IMR-90 (cell line): ENCODE data around the gene FGFRL1. TPM values are rescaled to one million over a fixed set of nuclear protein-coding genes. Genes with fewer than 3 reads are reported as not detected.

Source experiments
- ATAC-seq: fragments of 200-7000 bp; cut with Tn5 transposase; 2 replicates; pipeline ENCODE4 v1.9.1; 2020; ENCODE audit warnings: low read depth, mild to moderate bottlenecking, moderate library complexity
- BruUV-seq: library from RNA; stranded (reverse); fragments of 400-500 nt; replicated peaks from 2 replicates; lab custom pipeline; 2021; lab: Mats Ljungman, UMichigan
- CTCF ChIA-PET: fragments of 300-600 bp; formaldehyde crosslinking; extraction: SDS; loops from one replicate; lab custom pipeline; 2021; ENCODE audit warnings: antibody characterized with exemption; lab: Yijun Ruan, JAX
- POLR2A ChIA-PET: fragments of 300-600 bp; sonication (Branson Sonifier 250); formaldehyde crosslinking; loops from one replicate; lab custom pipeline; 2022; ENCODE audit warnings: antibody characterized with exemption; ENCODE audit not compliant: unreplicated experiment; lab: Charles Lee
- DNase-seq: peaks from one replicate; pipeline ENCODE4 v3.0.0; 2013
- H2AFZ ChIP-seq: replicated peaks from 2 replicates; pipeline ENCODE3; 2013; ENCODE audit warnings: low read length, mild to moderate bottlenecking; ENCODE audit not compliant: poor library complexity
- H2AK5ac ChIP-seq: 2 replicates; pipeline ENCODE4 v1.6.1; 2013; ENCODE audit warnings: low read depth, low read length, inconsistent platforms
- H2AK9ac ChIP-seq: replicated peaks from 2 replicates; pipeline ENCODE3; 2013; ENCODE audit warnings: mild to moderate bottlenecking, low read depth, low read length, moderate library complexity; ENCODE audit not compliant: poor library complexity
- H2BK120ac ChIP-seq: 2 replicates; pipeline ENCODE4 v1.6.1; 2013; ENCODE audit warnings: low read depth, low read length, inconsistent platforms
- H2BK15ac ChIP-seq: 3 replicates; pipeline ENCODE4 v1.6.1; 2013; ENCODE audit warnings: low read depth, low read length, inconsistent platforms
- H2BK20ac ChIP-seq: 2 replicates; pipeline ENCODE4 v1.6.1; 2013; ENCODE audit warnings: low read depth, mild to moderate bottlenecking, inconsistent platforms, low read length, moderate library complexity
- H2BK5ac ChIP-seq: 2 replicates; pipeline ENCODE4 v1.6.1; 2013; ENCODE audit warnings: mild to moderate bottlenecking, low read depth, low read length, inconsistent platforms; ENCODE audit not compliant: poor library complexity, severe bottlenecking
- H3K14ac ChIP-seq: replicated peaks from 2 replicates; pipeline ENCODE4 v1.6.1; 2013; ENCODE audit warnings: low read depth, low read length, inconsistent platforms
- H3K18ac ChIP-seq: 2 replicates; pipeline ENCODE4 v1.6.1; 2013; ENCODE audit warnings: low read depth, low read length, control low read depth
- H3K23ac ChIP-seq: 2 replicates; pipeline ENCODE4 v1.6.1; 2013; ENCODE audit warnings: low read depth, low read length, inconsistent platforms
- H3K27ac ChIP-seq: 2 replicates; pipeline ENCODE4 v1.5.1; 2013; ENCODE audit warnings: mild to moderate bottlenecking, control low read depth, low read length; ENCODE audit not compliant: insufficient read depth
- H3K27me3 ChIP-seq: 2 replicates; pipeline ENCODE4 v1.6.1; 2013; ENCODE audit warnings: low read length; ENCODE audit not compliant: control insufficient read depth, insufficient read depth
- H3K36me3 ChIP-seq: 2 replicates; pipeline ENCODE4 v1.6.1; 2013; ENCODE audit warnings: low read length, mixed read lengths; ENCODE audit not compliant: control insufficient read depth, insufficient read depth
- H3K4ac ChIP-seq: 2 replicates; pipeline ENCODE4 v1.6.1; 2013; ENCODE audit warnings: low read depth, low read length, inconsistent platforms
- H3K4me1 ChIP-seq: 2 replicates; pipeline ENCODE4 v1.6.1; 2013; ENCODE audit warnings: low read length, mixed read lengths; ENCODE audit not compliant: control insufficient read depth, insufficient read depth
- H3K4me2 ChIP-seq: 2 replicates; pipeline ENCODE4 v1.6.1; 2013; ENCODE audit warnings: low read depth, mild to moderate bottlenecking, control low read depth, low read length, moderate library complexity
- H3K4me3 ChIP-seq: 2 replicates; pipeline ENCODE4 v1.5.1; 2013; ENCODE audit warnings: low read depth, mild to moderate bottlenecking, control low read depth, low read length, moderate library complexity; ENCODE audit not compliant: insufficient read depth
- H3K56ac ChIP-seq: 2 replicates; pipeline ENCODE4 v1.6.1; 2013; ENCODE audit warnings: low read length, inconsistent platforms; ENCODE audit not compliant: insufficient read depth; ENCODE audit errors: extremely low read depth
- H3K79me1 ChIP-seq, 2 experiments: 2 replicates each; pipeline ENCODE4 v1.6.1; 2013; ENCODE audit warnings: low read length in 2 of 2, inconsistent platforms in 1 of 2, low read depth in 1 of 2
- H3K9ac ChIP-seq: 2 replicates; pipeline ENCODE4 v1.6.1; 2013; ENCODE audit warnings: low read depth, low read length, control low read depth
- H3K9me1 ChIP-seq: 2 replicates; pipeline ENCODE4 v1.6.1; 2013; ENCODE audit warnings: low read length, inconsistent platforms; ENCODE audit not compliant: insufficient read depth
- H3K9me3 ChIP-seq: 2 replicates; pipeline ENCODE4 v1.6.1; 2013; ENCODE audit warnings: low read length; ENCODE audit not compliant: control insufficient read depth, insufficient read depth
- H4K20me1 ChIP-seq: 2 replicates; pipeline ENCODE4 v1.6.1; 2013; ENCODE audit warnings: low read length, inconsistent platforms; ENCODE audit not compliant: insufficient read depth
- H4K5ac ChIP-seq: 2 replicates; pipeline ENCODE4 v1.6.1; 2013; ENCODE audit warnings: mild to moderate bottlenecking, low read depth, low read length, control low read depth
- H4K8ac ChIP-seq, 2 experiments: 2 replicates each; pipeline ENCODE4 v1.6.1; 2013; ENCODE audit warnings: low read depth in 2 of 2, low read length in 2 of 2, control low read depth in 1 of 2, inconsistent platforms in 1 of 2
- H4K91ac ChIP-seq: 2 replicates; pipeline ENCODE4 v1.6.1; 2013; ENCODE audit warnings: low read depth, low read length, inconsistent platforms; ENCODE audit not compliant: insufficient read depth
- BHLHE40 ChIP-seq: fragments of 150-350 bp; IDR thresholded peaks from 2 replicates; pipeline ENCODE4 v1.6.1; 2016; ENCODE audit warnings: mild to moderate bottlenecking, low read depth, low read length
- MAFK ChIP-seq: IDR thresholded peaks from 2 replicates; pipeline ENCODE4 v1.6.1; 2012; ENCODE audit warnings: low read depth, low read length, improper control_type of control experiment
- POLR2A ChIP-seq: IDR thresholded peaks from 2 replicates; pipeline ENCODE4 v1.6.1; 2012; ENCODE audit warnings: mild to moderate bottlenecking, low read depth, low read length
- RFX5 ChIP-seq: IDR thresholded peaks from 2 replicates; pipeline ENCODE4 v1.8.0; 2012; ENCODE audit warnings: low read depth, mild to moderate bottlenecking, low read length, moderate library complexity
- WGBS, 2 experiments: methylation state at CpG; one replicate each; pipeline versions ENCODE4 v1.1.5 to v1.1.7; 2013; ENCODE audit warnings: missing lambda C conversion rate in 2 of 2; ENCODE audit not compliant: insufficient read length in 1 of 2; ENCODE audit errors: extremely low coverage in 2 of 2; 5-methylcytosine and 5-hydroxymethylcytosine counted together
- dilution Hi-C: fragments of 300-500 bp; cut with HindIII; formaldehyde crosslinking; loops from one replicate; pipeline ENCODE4 v1.14.3; 2018; ENCODE audit warnings: low sequenced_read_pairs; ENCODE audit not compliant: unreplicated experiment
- in situ Hi-C: fragments of 300-500 bp; cut with MboI; formaldehyde crosslinking; loops from 3 replicates; pipeline ENCODE4 v1.14.3; 2019; ENCODE audit warnings: low sequenced_read_pairs, inconsistent platforms, mixed read lengths
- intact Hi-C: fragments of 100-400 bp; cut with micrococcal nuclease; formaldehyde crosslinking; loops from 2 replicates; pipeline ENCODE4 v1.10.0; 2022
- polyA plus RNA-seq, 3 experiments: library from polyadenylated mRNA; depleted of rRNA; stranded (reverse); fragments of >200 nt; gene quantifications; 2 replicates each; pipeline ENCODE4 v1.2.3, GENCODE V29; 2012; ENCODE audit warnings: low replicate concordance in 1 of 3
- total RNA-seq: library from RNA; depleted of rRNA; stranded (reverse); fragments of >200 nt; gene quantifications from 2 replicates; pipeline ENCODE4 v1.2.3, GENCODE V29; 2012
- TF ChIP-seq, protein P1 (sequence below): fragments of 150-350 bp; IDR thresholded peaks from 2 replicates; pipeline ENCODE4 v1.6.1; 2016; ENCODE audit warnings: low read depth, mild to moderate bottlenecking, low read length, moderate library complexity, borderline replicate concordance
- TF ChIP-seq, protein P2 (sequence below): conservative IDR thresholded peaks from 2 replicates; pipeline ENCODE4 v1.5.1; 2012; ENCODE audit warnings: mild to moderate bottlenecking, low read depth, low read length, improper control_type of control experiment

FGFRL1 gene
- total and polyA plus RNA-seq, 2 of the 4 experiments (the other 2 are of a cell fraction): 49.3 to 78.8 TPM

DNA sequence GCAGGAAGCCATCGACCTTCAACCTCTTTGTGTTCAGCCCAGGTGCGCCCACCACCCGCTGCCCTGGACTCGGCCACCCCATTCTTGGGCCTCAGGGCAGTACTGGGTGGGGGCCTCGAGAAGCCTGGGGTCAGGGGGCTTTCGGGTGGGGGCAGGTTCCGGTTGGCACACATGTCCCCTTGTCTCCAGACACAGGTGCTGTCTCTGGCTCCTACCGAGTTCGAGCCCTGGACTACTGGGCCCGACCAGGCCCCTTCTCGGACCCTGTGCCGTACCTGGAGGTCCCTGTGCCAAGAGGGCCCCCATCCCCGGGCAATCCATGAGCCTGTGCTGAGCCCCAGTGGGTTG lies 7.4 kb upstream of the FGFRL1 start:
- Histone ChIP-seq H3K79me1 (no peaks in the 10 kb centered on the region), H3K4me3 (no peak overlapping the region), H3K27ac (no peak overlapping the region), H4K8ac (no peak overlapping the region), H3K9ac (no peak overlapping the region), H2AK9ac (no peak overlapping the region), H2AK5ac (no peak overlapping the region), H3K4ac (no peak overlapping the region), H2BK20ac (no peak overlapping the region), H4K5ac (no peak overlapping the region), H3K56ac (no peak overlapping the region), H4K91ac (no peak overlapping the region), H3K9me3 (peaks cover 3% of the 10 kb centered on the region), H4K20me1 (no peaks in the 10 kb centered on the region; the same call in 1 of the 2 replicates), H3K14ac (no peak overlapping the region), H3K23ac (no peak overlapping the region), H2AFZ (no peak overlapping the region), H3K36me3 (no peaks in the 10 kb centered on the region), H3K9me1 (no peaks in the 10 kb centered on the region), H3K18ac (no peak overlapping the region), H3K4me2 (no peak overlapping the region), H3K27me3 (peaks cover 66% of the 10 kb centered on the region), H3K4me1 (peaks cover 6% of the 10 kb centered on the region; the same call in 1 of the 2 replicates), H2BK15ac (no peak overlapping the region), H2BK5ac (no peak overlapping the region), H2BK120ac (no peak overlapping the region)
- TF ChIP-seq, protein P1, sequence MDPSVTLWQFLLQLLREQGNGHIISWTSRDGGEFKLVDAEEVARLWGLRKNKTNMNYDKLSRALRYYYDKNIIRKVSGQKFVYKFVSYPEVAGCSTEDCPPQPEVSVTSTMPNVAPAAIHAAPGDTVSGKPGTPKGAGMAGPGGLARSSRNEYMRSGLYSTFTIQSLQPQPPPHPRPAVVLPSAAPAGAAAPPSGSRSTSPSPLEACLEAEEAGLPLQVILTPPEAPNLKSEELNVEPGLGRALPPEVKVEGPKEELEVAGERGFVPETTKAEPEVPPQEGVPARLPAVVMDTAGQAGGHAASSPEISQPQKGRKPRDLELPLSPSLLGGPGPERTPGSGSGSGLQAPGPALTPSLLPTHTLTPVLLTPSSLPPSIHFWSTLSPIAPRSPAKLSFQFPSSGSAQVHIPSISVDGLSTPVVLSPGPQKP: no peak
- TF ChIP-seq, protein P2, sequence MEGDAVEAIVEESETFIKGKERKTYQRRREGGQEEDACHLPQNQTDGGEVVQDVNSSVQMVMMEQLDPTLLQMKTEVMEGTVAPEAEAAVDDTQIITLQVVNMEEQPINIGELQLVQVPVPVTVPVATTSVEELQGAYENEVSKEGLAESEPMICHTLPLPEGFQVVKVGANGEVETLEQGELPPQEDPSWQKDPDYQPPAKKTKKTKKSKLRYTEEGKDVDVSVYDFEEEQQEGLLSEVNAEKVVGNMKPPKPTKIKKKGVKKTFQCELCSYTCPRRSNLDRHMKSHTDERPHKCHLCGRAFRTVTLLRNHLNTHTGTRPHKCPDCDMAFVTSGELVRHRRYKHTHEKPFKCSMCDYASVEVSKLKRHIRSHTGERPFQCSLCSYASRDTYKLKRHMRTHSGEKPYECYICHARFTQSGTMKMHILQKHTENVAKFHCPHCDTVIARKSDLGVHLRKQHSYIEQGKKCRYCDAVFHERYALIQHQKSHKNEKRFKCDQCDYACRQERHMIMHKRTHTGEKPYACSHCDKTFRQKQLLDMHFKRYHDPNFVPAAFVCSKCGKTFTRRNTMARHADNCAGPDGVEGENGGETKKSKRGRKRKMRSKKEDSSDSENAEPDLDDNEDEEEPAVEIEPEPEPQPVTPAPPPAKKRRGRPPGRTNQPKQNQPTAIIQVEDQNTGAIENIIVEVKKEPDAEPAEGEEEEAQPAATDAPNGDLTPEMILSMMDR: no peak
- TF ChIP-seq POLR2A (no peak), RFX5 (no peak), BHLHE40 (no peak), MAFK (no peak)
- DNase-seq: no peak
- in situ Hi-C loops (no loop called here), intact Hi-C loops (no loop called here), dilution Hi-C loops (no loop called here)
- no peak for ATAC-seq
- CTCF ChIA-PET: no interaction called here
- BruUV-seq: no TSS peak
- POLR2A ChIA-PET: interaction anchor here (0.6 kb wide), 1 partner anchor 17 kb away, joined by 3 read pairs; the partner anchor contains the start of gene IDUA
- 72% methylated on average over 7 of the region's 13 CpGs; no CpG with 5 or more reads in 1 of the 2 experiments for WGBS, 2 experiments
